H9 (cell line): ENCODE data around the gene EPAS1. TPM values are rescaled to one million over a fixed set of nuclear protein-coding genes. Genes with fewer than 3 reads are reported as not detected.

Source experiments
- DNase-seq: peaks from one replicate; pipeline ENCODE4 v3.0.0-alpha.2; 2017
- H2AFZ ChIP-seq: one replicate; pipeline ENCODE4 v1.6.1; 2013; ENCODE audit warnings: mild to moderate bottlenecking, low read length, control low read depth, moderate library complexity
- H2AK5ac ChIP-seq: 2 replicates; pipeline ENCODE4 v1.6.1; 2013; ENCODE audit warnings: low read length, control low read depth, mixed read lengths; ENCODE audit not compliant: insufficient read length
- H2BK120ac ChIP-seq: one replicate; pipeline ENCODE4 v1.6.1; 2013; ENCODE audit warnings: low read depth, mild to moderate bottlenecking, low read length, control low read depth, inconsistent platforms; ENCODE audit not compliant: poor library complexity, severe bottlenecking
- H2BK12ac ChIP-seq: 2 replicates; pipeline ENCODE4 v1.6.1; 2013; ENCODE audit warnings: low read length, control low read depth, mixed read lengths, low read depth; ENCODE audit not compliant: insufficient read length
- H2BK15ac ChIP-seq: 2 replicates; pipeline ENCODE4 v1.6.1; 2013; ENCODE audit warnings: low read depth, low read length, control low read depth
- H2BK20ac ChIP-seq: one replicate; pipeline ENCODE4 v1.6.1; 2013; ENCODE audit warnings: low read depth, mild to moderate bottlenecking, low read length, control low read depth, inconsistent platforms; ENCODE audit not compliant: poor library complexity, severe bottlenecking
- H2BK5ac ChIP-seq: 2 replicates; pipeline ENCODE4 v1.6.1; 2013; ENCODE audit warnings: low read length, control low read depth, mixed read lengths; ENCODE audit not compliant: insufficient read length
- H3K14ac ChIP-seq: 2 replicates; pipeline ENCODE4 v1.6.1; 2013; ENCODE audit warnings: low read length, control low read depth; ENCODE audit not compliant: insufficient read depth
- H3K18ac ChIP-seq: 2 replicates; pipeline ENCODE4 v1.6.1; 2013; ENCODE audit warnings: low read depth, mild to moderate bottlenecking, mixed read lengths, low read length, control low read depth; ENCODE audit not compliant: insufficient read length
- H3K23ac ChIP-seq: 2 replicates; pipeline ENCODE4 v1.6.1; 2013; ENCODE audit warnings: low read length, control low read depth, mixed read lengths, low read depth; ENCODE audit not compliant: insufficient read length
- H3K23me2 ChIP-seq: 2 replicates; pipeline ENCODE4 v1.6.1; 2013; ENCODE audit warnings: low read depth, mild to moderate bottlenecking, mixed read lengths, low read length, control low read depth; ENCODE audit not compliant: insufficient read length, poor library complexity, severe bottlenecking
- H3K27ac ChIP-seq: 2 replicates; pipeline ENCODE4 v1.5.1; 2013; ENCODE audit warnings: low read length, control low read depth, mixed read lengths, low read depth; ENCODE audit not compliant: insufficient read length
- H3K27me3 ChIP-seq: 2 replicates; pipeline ENCODE4 v1.6.1; 2013; ENCODE audit warnings: low read length, control low read depth, inconsistent platforms; ENCODE audit not compliant: insufficient read depth
- H3K4ac ChIP-seq: 2 replicates; pipeline ENCODE4 v1.6.1; 2013; ENCODE audit warnings: low read depth, mild to moderate bottlenecking, control low read depth, inconsistent platforms, low read length, moderate library complexity
- H3K4me1 ChIP-seq: 2 replicates; pipeline ENCODE4 v1.6.1; 2013; ENCODE audit warnings: low read length, control low read depth, inconsistent platforms; ENCODE audit not compliant: insufficient read depth
- H3K4me2 ChIP-seq: 2 replicates; pipeline ENCODE4 v1.6.1; 2013; ENCODE audit warnings: low read length, control low read depth, mixed read lengths; ENCODE audit not compliant: insufficient read length, insufficient read depth
- H3K56ac ChIP-seq: 2 replicates; pipeline ENCODE4 v1.6.1; 2013; ENCODE audit warnings: low read depth, mild to moderate bottlenecking, mixed read lengths, low read length, control low read depth; ENCODE audit not compliant: insufficient read length
- H3K79me1 ChIP-seq: 2 replicates; pipeline ENCODE4 v1.6.1; 2013; ENCODE audit warnings: low read depth, mild to moderate bottlenecking, moderate library complexity, low read length, control low read depth, inconsistent platforms; ENCODE audit not compliant: insufficient read depth, poor library complexity, severe bottlenecking
- H3K79me2 ChIP-seq: 2 replicates; pipeline ENCODE4 v1.6.1; 2013; ENCODE audit warnings: low read length, control low read depth, inconsistent platforms; ENCODE audit not compliant: insufficient read depth
- H3K9ac ChIP-seq: 2 replicates; pipeline ENCODE4 v1.6.1; 2013; ENCODE audit warnings: low read length, control low read depth, mixed read lengths; ENCODE audit not compliant: insufficient read length; ENCODE audit errors: extremely low read depth
- H3K9me3 ChIP-seq: one replicate; pipeline ENCODE4 v1.6.1; 2013; ENCODE audit warnings: low read depth, low read length, inconsistent platforms; ENCODE audit not compliant: control insufficient read depth
- H3T11ph ChIP-seq: one replicate; pipeline ENCODE4 v1.6.1; 2013; ENCODE audit warnings: mild to moderate bottlenecking, low read length, control low read depth, inconsistent platforms
- H4K20me1 ChIP-seq: one replicate; pipeline ENCODE4 v1.6.1; 2013; ENCODE audit not compliant: control insufficient read depth, insufficient read length, insufficient read depth
- H4K5ac ChIP-seq: 2 replicates; pipeline ENCODE4 v1.6.1; 2013; ENCODE audit warnings: low read depth, mild to moderate bottlenecking, mixed read lengths, low read length, control low read depth; ENCODE audit not compliant: insufficient read length
- H4K8ac ChIP-seq: replicated peaks from 2 replicates; pipeline ENCODE4 v1.6.1; 2013; ENCODE audit warnings: low read length, control low read depth, mixed read lengths, low read depth; ENCODE audit not compliant: insufficient read length
- H4K91ac ChIP-seq: 2 replicates; pipeline ENCODE4 v1.6.1; 2013; ENCODE audit warnings: low read depth, mild to moderate bottlenecking, moderate library complexity, mixed read lengths, low read length, control low read depth; ENCODE audit not compliant: insufficient read length
- H3K27ac Mint-ChIP-seq, 3 experiments: 2 replicates in 2 of 3; 3 replicates in 1 of 3; pipeline ENCODE4 v1.8.0; 2020 to 2021; ENCODE audit warnings: mixed read lengths in 3 of 3, mild to moderate bottlenecking in 1 of 3, moderate library complexity in 1 of 3
- H3K27me3 Mint-ChIP-seq: 2 replicates; pipeline ENCODE4 v1.8.0; 2021; ENCODE audit warnings: low read depth, mild to moderate bottlenecking, moderate library complexity, mixed read lengths
- H3K36me3 Mint-ChIP-seq, 3 experiments: 2 replicates in 2 of 3; 3 replicates in 1 of 3; pipeline ENCODE4 v1.8.0; 2020 to 2021; ENCODE audit warnings: low read depth in 3 of 3, mixed read lengths in 3 of 3; ENCODE audit not compliant: insufficient read depth in 1 of 3
- H3K4me1 Mint-ChIP-seq, 2 experiments: 2 replicates each; pipeline ENCODE4 v1.8.0; 2020; ENCODE audit warnings: mixed read lengths in 2 of 2
- H3K4me3 Mint-ChIP-seq, 2 experiments: 2 replicates in 1 of 2; 3 replicates in 1 of 2; pipeline ENCODE4 v1.8.0; 2020 to 2021; ENCODE audit warnings: mild to moderate bottlenecking in 2 of 2, mixed read lengths in 2 of 2, moderate library complexity in 1 of 2
- H3K9me3 Mint-ChIP-seq, 2 experiments: 2 replicates in 1 of 2; 3 replicates in 1 of 2; pipeline ENCODE4 v1.8.0; 2020; ENCODE audit warnings: mild to moderate bottlenecking in 2 of 2, mixed read lengths in 2 of 2, moderate library complexity in 1 of 2
- whole genome bisulfite sequencing: extraction: QIAGEN DNeasy Blood & Tissue Kit; methylation state at CpG from one replicate; pipeline ENCODE4 v1.1.7; 2013; ENCODE audit warnings: missing lambda C conversion rate, low lambda C conversion rate, mixed read lengths; ENCODE audit not compliant: insufficient read length; ENCODE audit errors: extremely low coverage; 5-methylcytosine and 5-hydroxymethylcytosine counted together
- total RNA-seq: library from RNA; stranded (reverse); gene quantifications from 2 replicates; pipeline ENCODE4 v1.2.1, GENCODE V29; 2021
- TF ChIP-seq, protein P1 (sequence below): fragments of 200-600 bp; sonication (generic); conservative IDR thresholded peaks from 3 replicates; pipeline ENCODE4 v1.8.0; 2021; ENCODE audit warnings: antibody characterized with exemption, mild to moderate bottlenecking

The EPAS1 gene
- total RNA-seq, 1 experiment from 2014 or later = 1.1 TPM

DNA sequence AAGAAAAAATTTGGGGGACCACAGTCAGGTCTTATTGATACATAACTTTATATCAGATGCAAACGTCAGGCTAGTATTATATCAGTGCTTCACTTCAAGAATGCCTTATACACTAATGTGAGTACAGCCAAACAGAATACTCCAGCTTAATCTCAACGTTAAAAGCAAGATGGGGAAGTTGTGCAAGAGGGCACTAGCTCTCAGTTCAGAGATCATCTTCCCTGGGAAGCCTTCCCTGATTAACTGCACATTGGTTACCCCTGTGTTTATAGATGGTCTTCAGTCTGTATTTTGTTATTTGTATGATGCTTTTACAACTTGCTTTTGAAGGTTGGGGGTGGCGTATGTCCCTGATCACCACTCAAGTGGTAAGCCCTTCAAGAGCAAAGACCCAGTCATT, 11.4 kb downstream of the EPAS1 start:
- Histone ChIP-seq H3K4ac (no peak overlapping the region), H2BK120ac (no peak overlapping the region), H3K27me3 (no peaks in the 10 kb centered on the region), H4K5ac (no peak overlapping the region), H2BK5ac (no peak overlapping the region), H3K79me1 (no peaks in the 10 kb centered on the region), H3T11ph (no peak overlapping the region), H3K4me2 (no peak overlapping the region), H3K4me1 (peaks cover 6% of the 10 kb centered on the region; the same call in 1 of the 2 replicates), H3K79me2 (no peaks in the 10 kb centered on the region), H3K23me2 (no peaks in the 10 kb centered on the region), H3K27ac (no peak overlapping the region), H2BK20ac (no peak overlapping the region), H3K9me3 (no peaks in the 10 kb centered on the region), H3K9ac (no peak overlapping the region), H2AK5ac (no peak overlapping the region), H3K14ac (no peak overlapping the region), H3K56ac (no peak overlapping the region), H2AFZ (no peak overlapping the region), H3K18ac (no peak overlapping the region), H4K91ac (no peak overlapping the region), H2BK15ac (no peak overlapping the region), H4K20me1 (no peaks in the 10 kb centered on the region), H4K8ac (no peak overlapping the region), H3K23ac (no peak overlapping the region), H2BK12ac (no peak overlapping the region)
- DNase-seq = no peak
- Mint-ChIP-seq H3K36me3 (peaks cover 2 to 12% (median 9%) of the 10 kb centered on the region in 3 experiments; a peak in 6 of 7 replicates), H3K27ac (no peak overlapping the region), H3K4me1 (peaks cover 10 to 23% of the 10 kb centered on the region in 2 experiments), H3K4me3 (no peak overlapping the region), H3K9me3 (peaks cover 8 to 12% of the 10 kb centered on the region in 2 experiments), H3K27me3 (peaks cover 37% of the 10 kb centered on the region)
- WGBS = no CpG with 5 or more reads among the region's 3 CpGs
- TF ChIP-seq, protein P1, sequence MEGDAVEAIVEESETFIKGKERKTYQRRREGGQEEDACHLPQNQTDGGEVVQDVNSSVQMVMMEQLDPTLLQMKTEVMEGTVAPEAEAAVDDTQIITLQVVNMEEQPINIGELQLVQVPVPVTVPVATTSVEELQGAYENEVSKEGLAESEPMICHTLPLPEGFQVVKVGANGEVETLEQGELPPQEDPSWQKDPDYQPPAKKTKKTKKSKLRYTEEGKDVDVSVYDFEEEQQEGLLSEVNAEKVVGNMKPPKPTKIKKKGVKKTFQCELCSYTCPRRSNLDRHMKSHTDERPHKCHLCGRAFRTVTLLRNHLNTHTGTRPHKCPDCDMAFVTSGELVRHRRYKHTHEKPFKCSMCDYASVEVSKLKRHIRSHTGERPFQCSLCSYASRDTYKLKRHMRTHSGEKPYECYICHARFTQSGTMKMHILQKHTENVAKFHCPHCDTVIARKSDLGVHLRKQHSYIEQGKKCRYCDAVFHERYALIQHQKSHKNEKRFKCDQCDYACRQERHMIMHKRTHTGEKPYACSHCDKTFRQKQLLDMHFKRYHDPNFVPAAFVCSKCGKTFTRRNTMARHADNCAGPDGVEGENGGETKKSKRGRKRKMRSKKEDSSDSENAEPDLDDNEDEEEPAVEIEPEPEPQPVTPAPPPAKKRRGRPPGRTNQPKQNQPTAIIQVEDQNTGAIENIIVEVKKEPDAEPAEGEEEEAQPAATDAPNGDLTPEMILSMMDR = no peak
